T-helper 1 cell (primary cell): ENCODE measurements around the gene LRRTM4.
"Not testable (repeated sequence)": the region's sequence is repeated elsewhere in the genome, so short reads cannot be mapped to it uniquely, and the experiment has no call there.

ENCODE experiments used
- DNase-seq, 5 donors: peaks; one replicate each; pipeline ENCODE4 v3.0.0-alpha.2; 2012 to 2020

Gene LRRTM4

GRCh38 chr2:77054938-77055337 is 467.2 kb downstream of the LRRTM4 start:
- no peak for DNase-seq

- no peak for DNase-seq
Observed at GRCh38 chr2:77046339-77046738, 475.8 kb downstream of the LRRTM4 start.

GRCh38 chr2:77045456-77045855 is 476.7 kb downstream of the LRRTM4 start:
- not testable (repeated sequence) for DNase-seq

- DNase-seq: no peak
Observed at GRCh38 chr2:77034445-77034844, 487.7 kb downstream of the LRRTM4 start.

- not testable (repeated sequence) for DNase-seq
Observed at GRCh38 chr2:77029237-77029636, 492.9 kb downstream of the LRRTM4 start.

GRCh38 chr2:77028032-77028600 is 494.1 kb downstream of the LRRTM4 start:
- no peak for DNase-seq

- DNase-seq: no peak
Observed at GRCh38 chr2:77025714-77026113, 496.5 kb downstream of the LRRTM4 start.

GRCh38 chr2:77021161-77021560 is 501.0 kb downstream of the LRRTM4 start:
- no peak for DNase-seq

GRCh38 chr2:77018219-77018618 is 504.0 kb downstream of the LRRTM4 start:
- no peak for DNase-seq

- no peak for DNase-seq
Observed at GRCh38 chr2:77017355-77017745, 504.8 kb downstream of the LRRTM4 start.

- DNase-seq: no peak
Observed at GRCh38 chr2:77016443-77017354, 505.5 kb downstream of the LRRTM4 start.

GRCh38 chr2:77013953-77014352 is 508.2 kb downstream of the LRRTM4 start:
- DNase-seq: no peak

GRCh38 chr2:77013457-77013856 is 508.7 kb downstream of the LRRTM4 start:
- no peak for DNase-seq

- DNase-seq: no peak
Observed at GRCh38 chr2:77009307-77009706, 512.9 kb downstream of the LRRTM4 start.

- DNase-seq: no peak
Observed at GRCh38 chr2:77008853-77009252, 513.3 kb downstream of the LRRTM4 start.

GRCh38 chr2:77007686-77008085 is 514.5 kb downstream of the LRRTM4 start:
- no peak for DNase-seq

GRCh38 chr2:77005522-77005921 is 516.7 kb downstream of the LRRTM4 start:
- no peak for DNase-seq

- no peak for DNase-seq
Observed at GRCh38 chr2:77001895-77002294, 520.3 kb downstream of the LRRTM4 start.

- DNase-seq: no peak
Observed at GRCh38 chr2:76998704-76999103, 523.5 kb downstream of the LRRTM4 start.

GRCh38 chr2:76998152-76998551 is 524.0 kb downstream of the LRRTM4 start:
- no peak for DNase-seq

GRCh38 chr2:76997296-76997695 is 524.9 kb downstream of the LRRTM4 start:
- no peak for DNase-seq

GRCh38 chr2:76985387-76986136 is 536.6 kb downstream of the LRRTM4 start:
- DNase-seq: no peak

- DNase-seq: no peak
Observed at GRCh38 chr2:76984359-76984758, 537.8 kb downstream of the LRRTM4 start.
